Measurements from ENCODE around the gene OR51E1.

The OR51E1 gene

GRCh38 chr11:4654635-4655369, 11.0 kb downstream of the OR51E1 start:
- no peak overlapping the region for H3K27ac ChIP-seq
- no peak for TF ChIP-seq CTCF (conservative IDR thresholded peaks at IDR 0.05)

GRCh38 chr11:4658629-4659445, 15.1 kb downstream of the OR51E1 start:
- H3K27ac ChIP-seq: no peak overlapping the region
- TF ChIP-seq CTCF (conservative IDR thresholded peaks at IDR 0.05): no peak

- TF ChIP-seq CTCF (conservative IDR thresholded peaks at IDR 0.05): no peak
- H3K27ac ChIP-seq: no peak overlapping the region
Measured at GRCh38 chr11:4662876-4663275, 19.1 kb downstream of the OR51E1 start.

GRCh38 chr11:4664183-4664582, 20.4 kb downstream of the OR51E1 start:
- H3K27ac ChIP-seq: no peak overlapping the region
- TF ChIP-seq CTCF (conservative IDR thresholded peaks at IDR 0.05): no peak

GRCh38 chr11:4664786-4665185, 21.0 kb downstream of the OR51E1 start:
- no peak for TF ChIP-seq CTCF (conservative IDR thresholded peaks at IDR 0.05)
- H3K27ac ChIP-seq: no peak overlapping the region

GRCh38 chr11:4665424-4665823, 21.6 kb downstream of the OR51E1 start:
- H3K27ac ChIP-seq: no peak overlapping the region
- TF ChIP-seq CTCF (conservative IDR thresholded peaks at IDR 0.05): no peak

- H3K27ac ChIP-seq: no peak overlapping the region
- TF ChIP-seq CTCF (conservative IDR thresholded peaks at IDR 0.05): no peak
Measured at GRCh38 chr11:4671741-4672140, 28.0 kb downstream of the OR51E1 start.

Measured in VCaP (cell line).